Eye (tissue), 1 donor: ENCODE results near the gene NOL4L.
"Not testable (repeated sequence)": the region's sequence is repeated elsewhere in the genome, so short reads cannot be mapped to it uniquely, and the experiment has no call there.

Source experiments
- DNase-seq: peaks from one replicate; pipeline ENCODE4 v3.0.0-alpha.2; 2015

Gene NOL4L

DNA sequence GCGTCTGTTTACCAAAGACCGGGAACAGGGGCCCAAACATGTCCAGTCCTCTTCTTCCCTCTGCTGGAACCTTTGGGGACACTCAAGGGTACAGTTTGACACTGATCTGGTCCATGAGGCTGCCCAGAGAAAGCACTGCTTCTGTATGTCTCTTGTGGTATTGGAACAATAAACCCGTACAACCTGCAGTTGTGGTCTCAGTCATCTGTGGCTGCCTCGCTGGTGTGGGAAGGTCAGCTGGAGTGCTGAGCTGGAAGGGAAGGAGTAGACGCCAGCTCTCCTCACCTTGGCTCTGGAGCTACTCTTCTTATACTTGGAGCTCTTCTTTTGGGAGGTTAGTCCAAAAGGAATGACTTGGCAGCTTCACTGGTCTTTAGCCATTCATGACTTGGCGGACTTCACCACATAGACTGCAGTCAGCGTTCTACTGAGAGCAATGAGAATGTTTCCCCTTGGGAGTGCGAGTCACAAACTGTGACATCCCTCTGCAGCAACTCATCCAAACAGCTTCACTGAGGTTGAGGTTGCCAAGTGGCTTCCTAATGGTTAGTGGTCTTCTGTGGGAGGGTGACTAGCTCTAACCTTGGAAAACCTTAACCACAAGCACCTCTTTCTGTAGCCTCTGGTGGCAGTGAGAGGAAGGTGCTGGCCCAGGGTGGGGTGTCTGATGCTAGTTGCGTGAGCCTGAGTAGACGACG lies 145.9 kb downstream of the NOL4L start:
- no peak for DNase-seq

GRCh38 chr20:32438331-32438858 lies 146.7 kb downstream of the NOL4L start:
- DNase-seq: no peak

- no peak for DNase-seq
Measured at GRCh38 chr20:32437391-32438074, 147.6 kb downstream of the NOL4L start.

DNA sequence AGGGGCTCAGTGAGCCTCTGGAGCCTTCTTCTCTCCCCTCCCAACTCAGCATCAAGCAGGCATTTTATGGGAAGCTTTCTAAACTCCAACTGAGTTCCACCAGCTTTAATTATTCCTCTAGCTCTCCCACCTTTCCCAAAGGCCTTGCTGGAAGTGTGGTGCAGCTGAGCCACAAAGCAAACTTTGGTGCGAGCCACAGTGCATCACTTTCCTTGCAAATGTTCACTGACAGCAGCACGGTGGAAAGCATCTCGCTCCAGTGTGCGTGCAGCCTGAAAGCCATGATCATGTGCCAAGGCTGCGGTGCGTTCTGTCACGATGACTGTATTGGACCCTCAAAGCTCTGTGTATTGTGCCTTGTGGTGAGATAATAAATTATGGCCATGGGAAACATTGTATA lies 148.2 kb downstream of the NOL4L start:
- DNase-seq: no peak

- no peak for DNase-seq
Measured at GRCh38 chr20:32436142-32436861, 148.8 kb downstream of the NOL4L start.

DNA sequence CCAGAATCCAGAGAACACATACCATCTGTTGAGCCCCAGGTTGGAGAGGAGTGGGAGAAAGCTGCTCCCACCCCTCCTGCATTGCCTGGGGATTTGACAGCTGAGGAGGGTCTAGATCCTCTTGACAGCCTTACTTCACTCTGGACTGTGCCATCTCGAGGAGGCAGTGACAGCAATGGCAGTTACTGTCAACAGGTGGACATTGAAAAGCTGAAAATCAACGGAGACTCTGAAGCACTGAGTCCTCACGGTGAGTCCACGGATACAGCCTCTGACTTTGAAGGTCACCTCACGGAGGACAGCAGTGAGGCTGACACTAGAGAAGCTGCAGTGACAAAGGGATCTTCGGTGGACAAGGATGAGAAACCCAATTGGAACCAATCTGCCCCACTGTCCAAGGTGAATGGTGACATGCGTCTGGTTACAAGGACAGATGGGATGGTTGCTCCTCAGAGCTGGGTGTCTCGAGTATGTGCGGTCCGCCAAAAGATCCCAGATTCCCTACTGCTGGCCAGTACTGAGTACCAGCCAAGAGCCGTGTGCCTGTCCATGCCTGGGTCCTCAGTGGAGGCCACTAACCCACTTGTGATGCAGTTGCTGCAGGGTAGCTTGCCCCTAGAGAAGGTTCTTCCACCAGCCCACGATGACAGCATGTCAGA lies 149.6 kb downstream of the NOL4L start:
- DNase-seq: no peak

DNA sequence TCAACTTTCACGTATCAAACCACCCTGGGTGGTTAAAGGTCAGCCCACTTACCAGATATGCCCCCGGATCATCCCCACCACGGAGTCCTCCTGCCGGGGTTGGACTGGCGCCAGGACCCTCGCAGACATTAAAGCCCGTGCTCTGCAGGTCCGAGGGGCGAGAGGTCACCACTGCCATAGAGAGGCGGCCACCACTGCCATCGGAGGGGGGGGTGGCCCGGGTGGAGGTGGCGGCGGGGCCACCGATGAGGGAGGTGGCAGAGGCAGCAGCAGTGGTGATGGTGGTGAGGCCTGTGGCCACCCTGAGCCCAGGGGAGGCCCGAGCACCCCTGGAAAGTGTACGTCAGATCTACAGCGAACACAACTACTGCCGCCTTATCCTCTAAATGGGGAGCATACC lies 150.7 kb downstream of the NOL4L start:
- no peak for DNase-seq

DNA sequence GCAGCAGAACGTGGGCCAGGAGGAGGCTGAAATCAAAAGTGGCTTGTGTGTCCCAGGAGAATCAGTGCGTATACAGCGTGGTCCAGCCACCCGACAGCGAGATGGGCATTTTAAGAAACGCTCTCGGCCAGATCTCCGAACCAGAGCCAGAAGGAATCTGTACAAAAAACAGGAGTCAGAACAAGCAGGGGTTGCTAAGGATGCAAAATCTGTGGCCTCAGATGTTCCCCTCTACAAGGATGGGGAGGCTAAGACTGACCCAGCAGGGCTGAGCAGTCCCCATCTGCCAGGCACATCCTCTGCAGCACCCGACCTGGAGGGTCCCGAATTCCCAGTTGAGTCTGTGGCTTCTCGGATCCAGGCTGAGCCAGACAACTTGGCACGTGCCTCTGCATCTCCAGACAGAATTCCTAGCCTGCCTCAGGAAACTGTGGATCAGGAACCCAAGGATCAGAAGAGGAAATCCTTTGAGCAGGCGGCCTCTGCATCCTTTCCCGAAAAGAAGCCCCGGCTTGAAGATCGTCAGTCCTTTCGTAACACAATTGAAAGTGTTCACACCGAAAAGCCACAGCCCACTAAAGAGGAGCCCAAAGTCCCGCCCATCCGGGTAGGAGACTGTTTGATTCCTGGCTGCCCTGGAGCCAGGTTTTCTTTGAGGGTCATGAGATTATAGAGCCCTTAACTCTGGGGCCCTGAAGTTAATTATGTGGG lies 151.7 kb downstream of the NOL4L start:
- no peak for DNase-seq

DNA sequence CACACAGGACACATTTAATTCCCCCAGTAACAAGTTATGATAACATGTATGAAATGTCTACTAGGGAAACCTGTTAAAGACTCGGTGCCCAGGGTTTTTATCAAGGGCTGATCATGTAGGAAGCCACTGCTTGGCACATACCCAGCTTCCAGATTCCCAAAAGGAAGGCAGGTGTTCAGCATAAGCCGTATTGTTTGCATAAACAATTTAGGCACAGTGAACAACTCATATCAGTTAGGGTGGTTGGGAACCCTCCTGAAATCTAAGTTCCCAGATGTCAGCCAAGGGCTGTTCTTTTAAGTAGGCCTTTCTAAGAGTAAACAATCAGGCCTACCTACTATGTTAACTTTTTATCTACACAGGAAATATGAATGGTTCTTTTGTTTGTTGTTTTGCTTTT lies 152.9 kb downstream of the NOL4L start:
- no peak for DNase-seq

DNA sequence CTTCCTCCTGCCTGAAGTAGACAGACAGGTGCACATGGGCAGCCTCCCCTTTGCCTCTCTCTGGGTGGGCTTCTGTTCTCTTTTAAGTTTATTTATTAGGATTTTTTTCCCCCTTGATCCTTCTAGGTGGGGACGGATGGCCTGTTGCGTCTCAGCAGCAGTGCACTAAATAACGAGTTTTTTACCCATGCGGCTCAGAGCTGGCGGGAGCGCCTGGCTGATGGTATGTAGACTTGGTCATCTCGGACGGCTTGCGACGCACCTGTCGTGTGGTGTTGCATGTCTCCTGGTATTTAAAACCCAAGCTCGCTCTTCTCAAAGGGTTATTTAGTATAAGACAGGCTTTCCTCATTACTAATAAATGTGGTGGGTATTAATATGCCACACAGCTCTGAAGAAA lies 153.7 kb downstream of the NOL4L start:
- DNase-seq: no peak

- no peak for DNase-seq
Measured at GRCh38 chr20:32429745-32430360, 155.3 kb downstream of the NOL4L start.

DNA sequence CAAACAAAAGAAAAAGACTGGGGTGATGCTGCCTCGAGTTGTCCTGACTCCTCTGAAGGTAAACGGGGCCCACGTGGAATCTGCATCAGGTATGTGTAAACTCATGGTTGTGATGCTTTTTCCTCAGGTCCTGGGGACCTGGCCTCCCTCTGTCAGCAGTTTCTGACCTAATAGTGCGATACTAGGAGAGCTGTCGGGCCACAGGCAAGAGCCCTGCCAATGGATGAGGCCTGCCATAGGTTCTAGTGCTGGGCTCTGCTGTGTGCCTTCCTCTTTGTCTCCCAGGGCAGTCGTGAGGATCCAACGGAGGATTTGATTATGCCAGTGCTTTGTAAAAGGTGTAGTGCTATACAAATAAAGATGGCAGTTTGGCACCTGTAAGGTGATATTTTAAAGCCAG lies 155.8 kb downstream of the NOL4L start:
- DNase-seq: no peak

DNA sequence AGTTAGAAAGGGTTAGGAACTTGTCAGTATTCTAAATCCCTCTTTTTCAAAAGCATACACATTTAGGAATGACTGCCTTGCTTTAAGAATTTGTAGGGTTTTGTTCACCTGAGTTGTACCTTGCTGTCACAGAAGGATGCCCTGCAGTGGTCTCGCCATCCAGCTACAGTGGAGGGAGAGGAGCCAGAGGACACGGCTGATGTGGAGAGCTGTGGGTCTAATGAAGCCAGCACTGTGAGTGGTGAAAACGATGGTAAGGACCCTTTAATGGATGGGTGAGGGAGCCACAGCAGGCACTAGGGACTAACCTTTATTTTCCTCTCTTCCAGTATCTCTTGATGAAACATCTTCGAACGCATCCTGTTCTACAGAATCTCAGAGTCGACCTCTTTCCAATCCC lies 157.1 kb downstream of the NOL4L start:
- no peak for DNase-seq

- DNase-seq: no peak
Measured at GRCh38 chr20:32421290-32421689, 163.8 kb downstream of the NOL4L start.

DNA sequence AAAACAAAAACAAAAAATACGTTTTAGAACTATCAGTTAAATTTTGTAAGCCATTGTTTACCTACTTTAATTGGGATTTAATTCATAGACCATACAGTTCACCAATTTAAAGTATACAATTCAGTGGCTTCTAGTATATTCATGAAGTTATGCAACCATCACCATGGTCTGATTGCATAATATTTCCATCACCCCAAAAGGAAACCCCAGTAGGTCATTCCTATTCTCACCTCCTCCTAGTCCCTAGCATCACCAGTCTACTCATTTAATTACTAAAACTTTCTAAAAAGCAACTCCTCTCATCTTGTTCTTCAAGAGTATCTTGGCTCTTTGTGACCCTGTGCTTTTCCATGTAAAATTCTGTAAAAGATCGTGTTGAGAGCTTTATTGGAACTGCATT lies 166.8 kb downstream of the NOL4L start:
- no peak for DNase-seq

DNA sequence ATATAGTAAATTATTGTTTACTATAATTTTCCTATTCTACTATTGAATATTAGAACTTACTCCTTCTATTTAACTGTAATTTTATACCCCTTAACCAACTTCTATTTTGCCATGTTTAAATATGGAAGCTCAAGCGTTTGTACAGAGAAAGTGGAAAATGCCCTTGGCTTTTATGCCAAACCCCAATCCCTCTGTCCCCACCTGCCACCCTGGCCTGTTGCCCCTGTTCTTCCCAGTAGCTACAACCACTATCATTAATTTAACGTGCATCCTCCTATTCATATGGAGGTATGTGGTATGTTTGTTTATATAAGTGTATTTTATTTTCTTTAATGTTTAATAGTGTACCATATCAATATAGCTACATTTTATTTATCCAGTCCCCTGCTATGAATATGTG lies 168.9 kb downstream of the NOL4L start:
- no peak for DNase-seq

DNA sequence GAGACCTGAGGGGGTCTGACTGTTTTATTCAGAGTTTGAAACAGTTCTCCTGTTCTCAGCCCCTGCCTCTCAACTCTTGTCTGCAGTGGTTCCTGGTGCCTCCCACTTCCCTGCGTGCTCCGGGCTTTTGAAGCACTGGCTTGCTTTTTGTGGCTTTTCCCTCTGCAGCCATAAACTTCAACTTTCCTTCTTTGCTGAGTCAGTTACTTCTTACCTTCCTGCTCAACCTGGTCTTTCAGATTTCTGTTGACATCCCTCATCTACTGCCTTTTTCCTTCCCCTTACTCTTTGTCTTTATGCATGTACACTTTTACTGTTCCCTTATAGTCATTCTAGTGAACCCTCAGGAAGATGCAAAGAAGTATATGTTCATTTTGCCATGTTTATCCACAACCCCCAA lies 169.6 kb downstream of the NOL4L start:
- no peak for DNase-seq

DNA sequence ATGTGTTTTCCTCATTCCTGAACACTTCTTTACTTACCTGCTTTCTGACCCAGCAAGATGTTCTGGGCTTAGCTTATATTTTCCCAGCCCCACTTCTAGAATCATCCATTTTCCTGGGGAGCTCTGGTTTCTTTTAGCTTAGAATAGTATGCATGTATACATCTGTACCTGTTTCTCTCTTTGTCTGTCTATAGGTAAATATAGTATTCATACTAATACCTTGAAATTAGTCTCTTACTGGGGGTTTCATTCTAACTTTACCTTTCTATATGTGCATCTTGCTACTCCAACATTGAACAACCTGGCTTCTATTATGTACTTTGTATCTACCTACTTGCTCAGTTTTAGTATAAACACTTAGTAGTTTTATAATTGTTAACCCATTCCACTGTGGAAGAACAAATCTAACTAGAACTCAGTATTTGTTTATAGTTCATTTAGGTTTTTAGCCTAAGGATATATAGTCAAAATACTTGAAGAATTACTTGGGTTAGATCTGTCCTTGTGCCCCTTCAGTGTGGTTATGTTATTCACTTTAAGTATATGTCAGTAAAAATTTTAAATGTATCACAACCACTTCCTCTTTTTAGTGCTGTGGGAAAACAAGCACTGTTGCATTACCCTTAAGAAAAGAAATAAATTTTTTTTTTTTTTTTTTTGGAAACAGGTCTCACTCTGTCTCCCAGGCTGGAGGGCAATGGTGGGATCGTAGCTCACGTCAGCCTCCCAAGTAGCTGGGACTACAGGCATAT lies 173.0 kb downstream of the NOL4L start:
- DNase-seq: no peak

DNA sequence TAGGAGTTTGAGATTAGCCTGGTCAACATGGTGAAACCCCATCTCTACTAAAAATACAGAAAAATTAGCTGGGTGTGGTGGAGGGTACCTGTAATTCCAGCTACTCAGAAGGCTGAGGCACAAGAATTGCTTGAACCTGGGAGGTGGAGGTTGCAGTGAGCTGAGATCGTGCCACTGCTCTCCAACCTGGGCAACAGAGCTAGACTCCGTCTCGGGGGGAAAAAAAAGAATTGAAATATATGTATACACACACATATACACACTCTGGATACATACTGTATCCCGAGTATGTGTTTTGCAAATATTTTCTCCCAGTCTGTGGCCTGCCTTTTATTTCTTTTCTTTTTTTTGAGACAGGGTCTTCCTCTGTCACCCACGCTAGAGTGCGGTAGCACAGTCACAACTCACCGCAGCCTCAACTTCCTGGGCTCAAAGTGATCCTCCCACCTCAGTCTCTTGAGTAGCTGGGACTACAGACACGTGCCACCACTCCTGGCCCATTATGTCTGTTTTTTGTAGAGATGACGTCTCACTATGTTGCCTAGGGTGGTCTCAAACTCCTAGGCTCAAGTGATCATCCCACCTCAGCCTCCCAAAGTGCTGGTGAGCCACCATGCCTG lies 177.9 kb downstream of the NOL4L start:
- DNase-seq: not testable (repeated sequence)

DNA sequence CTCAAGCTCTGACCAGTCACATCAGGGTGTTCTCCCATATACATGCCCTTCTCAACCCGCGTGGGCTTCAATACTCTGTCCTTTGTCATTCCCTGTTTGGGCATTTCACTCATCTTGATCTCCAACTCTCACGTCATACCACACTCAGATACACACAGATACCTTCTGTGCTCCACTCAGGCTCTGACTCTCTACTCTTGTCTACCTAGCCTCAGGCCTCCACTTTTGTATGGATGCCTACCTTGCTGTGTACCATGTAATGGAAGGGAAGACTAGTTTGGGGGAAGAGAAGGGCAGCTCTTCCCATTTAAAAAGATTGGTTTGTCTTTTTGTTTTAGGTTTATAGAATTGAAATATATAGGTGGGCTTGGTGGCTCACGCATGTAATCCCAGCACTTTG lies 178.4 kb downstream of the NOL4L start:
- DNase-seq: no peak

DNA sequence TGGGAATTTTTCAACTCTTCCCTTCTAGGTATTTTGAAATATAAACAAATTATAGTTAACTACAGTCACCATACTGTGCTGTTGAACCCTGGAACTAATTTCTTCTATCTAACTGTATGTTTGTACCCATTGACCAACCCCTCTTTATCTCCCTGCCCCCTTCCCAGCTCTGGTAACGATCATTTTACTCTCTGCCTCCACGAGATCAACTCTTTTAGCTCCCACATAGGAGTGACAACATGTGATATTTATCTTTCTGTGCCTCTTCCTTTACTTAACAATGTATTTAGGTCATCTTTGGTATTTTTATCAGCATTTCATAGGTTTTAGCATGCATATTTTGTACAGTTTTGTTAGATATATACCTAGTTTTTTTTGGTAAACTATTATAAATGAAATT lies 181.1 kb downstream of the NOL4L start:
- no peak for DNase-seq
